Transverse colon (tissue), 4 donors: ENCODE measurements around the gene CABP7. TPM values are rescaled to one million over a fixed set of nuclear protein-coding genes. Genes with fewer than 3 reads are reported as not detected.

Experiments used
- DNase-seq: peaks from one replicate; pipeline ENCODE4 v3.0.0-alpha.2; 2019
- H3K27ac ChIP-seq, 4 donors: fragments of 200-600 bp; sonication (generic); 2 replicates each; pipeline ENCODE4 v1.5.1; 2016 to 2018; ENCODE audit warnings: inconsistent platforms in 4 of 4
- H3K27me3 ChIP-seq: fragments of 200-600 bp; sonication (generic); 2 replicates; pipeline ENCODE4 v1.5.1; 2017; ENCODE audit warnings: inconsistent platforms
- H3K36me3 ChIP-seq, 4 donors: fragments of 200-600 bp; sonication (generic); 2 replicates each; pipeline ENCODE4 v1.5.1; 2017 to 2019; ENCODE audit warnings: inconsistent platforms in 4 of 4
- H3K4me1 ChIP-seq, 4 donors: fragments of 200-600 bp; sonication (generic); 2 replicates each; pipeline ENCODE4 v1.5.1; 2017 to 2020; ENCODE audit warnings: inconsistent platforms in 4 of 4
- H3K4me3 ChIP-seq, 4 donors: fragments of 200-600 bp; sonication (generic); 1 replicate in 1 of 4; 2 replicates in 3 of 4; pipeline versions ENCODE4 v1.5.1 to v1.6.1; 2017 to 2019; ENCODE audit warnings: inconsistent platforms in 4 of 4
- H3K9me3 ChIP-seq, 2 donors: fragments of 200-600 bp; sonication (generic); 2 replicates each; pipeline ENCODE4 v1.5.1; 2017 to 2019; ENCODE audit warnings: inconsistent platforms in 2 of 2
- CTCF ChIP-seq, 5 experiments: fragments of 200-600 bp in 3 of 5; fragments of 450-650 bp in 2 of 5; sonication (generic) in 3 of 5; IDR thresholded peaks; 1 replicate in 2 of 5; 2 replicates in 3 of 5; pipeline ENCODE4 v1.5.1; 2016 to 2017; ENCODE audit warnings: antibody characterized with exemption in 5 of 5, inconsistent platforms in 3 of 5, mild to moderate bottlenecking in 2 of 5, moderate library complexity in 1 of 5
- EP300 ChIP-seq: sonication (generic); formaldehyde crosslinking; IDR thresholded peaks from one replicate; pipeline ENCODE4 v1.6.1; 2017; ENCODE audit warnings: antibody characterized with exemption, low read depth
- POLR2A ChIP-seq: fragments of 450-650 bp; IDR thresholded peaks from one replicate; pipeline ENCODE4 v1.6.1; 2016; ENCODE audit warnings: antibody characterized with exemption, mild to moderate bottlenecking, moderate library complexity
- POLR2AphosphoS5 ChIP-seq, 3 donors: sonication (generic); formaldehyde crosslinking; IDR thresholded peaks; one replicate each; pipeline ENCODE4 v1.6.1; 2016; ENCODE audit warnings: antibody characterized with exemption in 3 of 3
- WGBS, 2 donors: methylation state at CpG; one replicate each; pipeline ENCODE4 v1.1.5; 2018; ENCODE audit warnings: low coverage in 1 of 2; 5-methylcytosine and 5-hydroxymethylcytosine counted together
- in situ Hi-C, 4 donors: fragments of 200-750 bp; cut with MboI; loops; one replicate each; pipeline versions ENCODE4 v1.15.0 to v1.15.1; 2017; ENCODE audit warnings: low sequenced_read_pairs in 3 of 4, low pct_ligation_motif_present in 1 of 4, low pct_unique_long_range_greater_than_20kb in 1 of 4
- intact Hi-C: fragments of 100-400 bp; cut with DNase I; formaldehyde crosslinking; loops from one replicate; pipeline ENCODE4 v1.15.1; 2023; ENCODE audit warnings: low total_unique reads
- total RNA-seq, 4 donors: library from RNA; depleted of rRNA; stranded (reverse); fragments of >200 nt; gene quantifications; one replicate each; pipeline ENCODE4 v1.1.0, GENCODE V29; 2016

CABP7 gene
- total RNA-seq, 4 donors from 2014 or later, result not detected

GRCh38 chr22:29689880-29690213 is 30.0 kb upstream of the CABP7 start:
- peak; percentile 58 for DNase-seq
- Histone ChIP-seq H3K4me3 (no peak overlapping the region), H3K27ac (no peak overlapping the region), H3K9me3 (no peaks in the 10 kb centered on the region), H3K36me3 (no peaks in the 10 kb centered on the region), H3K27me3 (no peaks in the 10 kb centered on the region), H3K4me1 (peaks cover 0 to 8% (median 2%) of the 10 kb centered on the region in 4 donors)
- intact Hi-C loops, result no loop called here
- in situ Hi-C loops, result loop anchor here in 1 of 4 donors (10.0 kb wide), 1 partner anchor 315 kb away; no protein-coding TSS in a partner anchor
- 25 to 83% methylated on average over 2 to 8 of the region's 8 CpGs for WGBS, 2 donors
- TF ChIP-seq POLR2AphosphoS5 (IDR thresholded peaks at IDR 0.05) (no peak), EP300 (no peak), CTCF (IDR thresholded peaks at IDR 0.05) (peak; percentile 64 to 72 (median 70))

- no peak for DNase-seq
- no peaks in the 10 kb centered on the region for H3K27me3 ChIP-seq
- in situ Hi-C loops (loop anchor here in 1 of 4 donors (10.0 kb wide), 1 partner anchor 314 kb away; no protein-coding TSS in a partner anchor), intact Hi-C loops (no loop called here)
- peaks cover 0 to 3% (median 2%) of the 10 kb centered on the region in 4 donors for H3K36me3 ChIP-seq
- peaks cover 0 to 8% (median 2%) of the 10 kb centered on the region in 4 donors for H3K4me1 ChIP-seq
- WGBS, 2 donors, result 81 to 100% methylated on average over 2 to 9 of the region's 9 CpGs
- TF ChIP-seq CTCF (IDR thresholded peaks at IDR 0.05) (no peak), POLR2A (no peak), POLR2AphosphoS5 (IDR thresholded peaks at IDR 0.05) (no peak), EP300 (no peak)
- no peak overlapping the region for H3K4me3 ChIP-seq
- H3K27ac ChIP-seq, result no peak overlapping the region
- no peaks in the 10 kb centered on the region for H3K9me3 ChIP-seq
Measured at GRCh38 chr22:29690476-29690875, 29.3 kb upstream of the CABP7 start.

DNA sequence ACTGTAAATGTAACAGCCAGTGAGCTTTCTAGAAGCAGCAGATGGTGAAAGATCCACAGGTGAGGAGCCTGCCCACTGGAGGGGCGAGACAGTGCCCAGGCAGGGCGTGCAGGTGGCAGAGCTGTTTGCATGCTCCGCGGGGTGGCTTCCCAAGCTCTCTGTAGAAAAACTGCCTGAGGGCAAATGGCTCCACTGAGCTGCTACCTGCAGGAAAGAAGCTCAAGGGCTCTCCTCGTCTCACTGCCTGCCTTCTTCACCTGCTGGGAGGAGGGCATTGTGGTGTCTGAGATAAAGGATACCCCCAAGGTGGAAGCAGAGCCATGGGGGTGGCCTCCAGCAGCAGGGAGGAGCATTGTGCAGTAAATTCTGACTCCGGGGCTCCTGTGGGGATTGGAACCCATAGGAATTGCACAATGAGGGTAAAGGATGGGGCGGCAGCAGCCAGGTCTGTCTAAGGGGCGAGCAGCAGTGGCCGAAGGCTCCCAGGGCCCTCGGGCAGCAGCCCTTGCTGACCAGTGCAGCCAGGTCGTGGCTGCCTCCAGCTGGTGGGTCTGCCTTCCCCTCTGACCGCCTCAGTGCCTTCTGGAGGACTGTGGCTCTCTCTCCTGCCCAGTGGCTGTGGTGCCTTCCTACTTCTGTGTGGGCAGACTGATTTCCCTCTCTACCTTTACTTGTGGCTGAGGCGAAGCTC is 28.0 kb upstream of the CABP7 start:
- Histone ChIP-seq H3K4me3 (no peak overlapping the region), H3K4me1 (peaks cover 0 to 8% (median 2%) of the 10 kb centered on the region in 4 donors), H3K27ac (no peak overlapping the region), H3K36me3 (peaks cover 0 to 3% (median 2%) of the 10 kb centered on the region in 4 donors), H3K27me3 (no peaks in the 10 kb centered on the region), H3K9me3 (no peaks in the 10 kb centered on the region)
- intact Hi-C loops (no loop called here), in situ Hi-C loops (loop anchor here in 1 of 4 donors (10.0 kb wide), 1 partner anchor 313 kb away; no protein-coding TSS in a partner anchor)
- TF ChIP-seq EP300 (no peak), POLR2A (no peak), CTCF (IDR thresholded peaks at IDR 0.05) (no peak), POLR2AphosphoS5 (IDR thresholded peaks at IDR 0.05) (no peak)
- DNase-seq, result no peak
- WGBS, 2 donors, result 91% methylated on average over 13 of the region's 13 CpGs; no CpG with 5 or more reads in 1 of the 2 donors

GRCh38 chr22:29692327-29692640 is 27.5 kb upstream of the CABP7 start:
- Histone ChIP-seq H3K4me1 (peaks cover 0 to 8% (median 2%) of the 10 kb centered on the region in 4 donors), H3K9me3 (no peaks in the 10 kb centered on the region), H3K27me3 (no peaks in the 10 kb centered on the region), H3K4me3 (no peak overlapping the region), H3K36me3 (peaks cover 0 to 3% (median 2%) of the 10 kb centered on the region in 4 donors), H3K27ac (no peak overlapping the region)
- in situ Hi-C loops, result loop anchor here in 1 of 4 donors (10.0 kb wide), 1 partner anchor 313 kb away; no protein-coding TSS in a partner anchor
- no peak for DNase-seq
- no peak for TF ChIP-seq EP300
- no peak for TF ChIP-seq POLR2A
- TF ChIP-seq POLR2AphosphoS5 (IDR thresholded peaks at IDR 0.05), result no peak
- no peak for TF ChIP-seq CTCF (IDR thresholded peaks at IDR 0.05)
- 57% methylated on average over 4 of the region's 4 CpGs; no CpG with 5 or more reads in 1 of the 2 donors for WGBS, 2 donors
- intact Hi-C loops, result no loop called here
